HEK293 (cell line): ENCODE measurements around the gene UBE2Q2.

Source experiments
- GFI1B ChIP-seq: fragments of 450-650 bp; formaldehyde crosslinking; IDR thresholded peaks from 2 replicates; pipeline ENCODE4 v1.5.1; 2016; ENCODE audit warnings: missing biosample characterization, missing genetic modification characterization
- GLI2 ChIP-seq: fragments of 450-650 bp; formaldehyde crosslinking; IDR thresholded peaks from 2 replicates; pipeline ENCODE4; 2017; ENCODE audit warnings: missing biosample characterization, missing genetic modification characterization, low read depth, borderline replicate concordance
- KLF8 ChIP-seq: fragments of 450-650 bp; formaldehyde crosslinking; IDR thresholded peaks from 2 replicates; pipeline ENCODE4 v1.5.1; 2016; ENCODE audit warnings: missing biosample characterization, missing genetic modification characterization
- MEIS1 ChIP-seq: sonication (generic); formaldehyde crosslinking; IDR thresholded peaks from 2 replicates; pipeline ENCODE4 v1.8.1; 2022; ENCODE audit warnings: missing genetic modification reagents, mild to moderate bottlenecking, borderline replicate concordance
- MYNN ChIP-seq: fragments of 450-650 bp; formaldehyde crosslinking; IDR thresholded peaks from 2 replicates; pipeline ENCODE4 v1.5.1; 2016; ENCODE audit warnings: missing biosample characterization, missing genetic modification characterization, borderline replicate concordance
- WT1 ChIP-seq: fragments of 450-650 bp; formaldehyde crosslinking; IDR thresholded peaks from 2 replicates; pipeline ENCODE4 v1.5.1; 2016; ENCODE audit warnings: missing biosample characterization, missing genetic modification characterization
- ZBTB11 ChIP-seq: fragments of 450-650 bp; formaldehyde crosslinking; conservative IDR thresholded peaks from 2 replicates; pipeline ENCODE4 v1.5.1; 2016; ENCODE audit warnings: low read depth, missing biosample characterization, missing genetic modification characterization
- ZBTB21 ChIP-seq: fragments of 450-650 bp; formaldehyde crosslinking; IDR thresholded peaks from 2 replicates; pipeline ENCODE4 v1.5.1; 2017; ENCODE audit warnings: missing biosample characterization, missing genetic modification characterization
- ZBTB49 ChIP-seq: fragments of 450-650 bp; formaldehyde crosslinking; IDR thresholded peaks from 2 replicates; pipeline ENCODE4 v1.5.1; 2016; ENCODE audit warnings: missing biosample characterization, missing genetic modification characterization, low read depth
- ZFHX2 ChIP-seq: fragments of 450-650 bp; formaldehyde crosslinking; conservative IDR thresholded peaks from 2 replicates; pipeline ENCODE4 v1.5.1; 2016; ENCODE audit warnings: missing biosample characterization, missing genetic modification characterization
- ZFP41 ChIP-seq: fragments of 450-650 bp; formaldehyde crosslinking; IDR thresholded peaks from 2 replicates; pipeline ENCODE4 v1.5.1; 2016; ENCODE audit warnings: missing biosample characterization, missing genetic modification characterization, borderline replicate concordance
- ZNF112 ChIP-seq: fragments of 450-650 bp; formaldehyde crosslinking; IDR thresholded peaks from 2 replicates; pipeline ENCODE4 v1.5.0; 2017; ENCODE audit warnings: missing biosample characterization, missing genetic modification characterization
- ZNF121 ChIP-seq: fragments of 450-650 bp; formaldehyde crosslinking; IDR thresholded peaks from 2 replicates; pipeline ENCODE4 v1.5.1; 2016; ENCODE audit warnings: missing biosample characterization, missing genetic modification characterization
- ZNF214 ChIP-seq: fragments of 450-650 bp; formaldehyde crosslinking; IDR thresholded peaks from 2 replicates; pipeline ENCODE4 v1.5.1; 2017; ENCODE audit warnings: missing biosample characterization, mild to moderate bottlenecking, missing genetic modification characterization, borderline replicate concordance
- ZNF221 ChIP-seq: fragments of 450-650 bp; formaldehyde crosslinking; IDR thresholded peaks from 2 replicates; pipeline ENCODE4 v1.5.1; 2017; ENCODE audit warnings: missing biosample characterization, missing genetic modification characterization, borderline replicate concordance
- ZNF335 ChIP-seq: fragments of 450-650 bp; formaldehyde crosslinking; conservative IDR thresholded peaks from 2 replicates; pipeline ENCODE4 v1.5.1; 2016; ENCODE audit warnings: missing biosample characterization, missing genetic modification characterization
- ZNF366 ChIP-seq: fragments of 450-650 bp; formaldehyde crosslinking; conservative IDR thresholded peaks from 2 replicates; pipeline ENCODE4 v1.5.1; 2016; ENCODE audit warnings: missing biosample characterization, missing genetic modification characterization
- ZNF391 ChIP-seq: fragments of 450-650 bp; formaldehyde crosslinking; IDR thresholded peaks from 2 replicates; pipeline ENCODE4 v1.5.1; 2016; ENCODE audit warnings: low read depth, missing biosample characterization, missing genetic modification characterization, borderline replicate concordance
- ZNF404 ChIP-seq: fragments of 450-650 bp; formaldehyde crosslinking; IDR thresholded peaks from 2 replicates; pipeline ENCODE4 v1.5.1; 2017; ENCODE audit warnings: missing biosample characterization, missing genetic modification characterization
- ZNF423 ChIP-seq: fragments of 450-650 bp; formaldehyde crosslinking; IDR thresholded peaks from 2 replicates; pipeline ENCODE4 v1.5.1; 2016; ENCODE audit warnings: missing biosample characterization, missing genetic modification characterization
- ZNF433 ChIP-seq: fragments of 450-650 bp; formaldehyde crosslinking; IDR thresholded peaks from 2 replicates; pipeline ENCODE4 v1.5.1; 2016; ENCODE audit warnings: missing biosample characterization, missing genetic modification characterization, low read depth
- ZNF560 ChIP-seq: fragments of 450-650 bp; formaldehyde crosslinking; IDR thresholded peaks from 2 replicates; pipeline ENCODE4 v1.5.1; 2017; ENCODE audit warnings: missing biosample characterization, missing genetic modification characterization, borderline replicate concordance
- ZNF596 ChIP-seq: fragments of 450-650 bp; IDR thresholded peaks from 2 replicates; pipeline ENCODE4 v1.5.0; 2018; ENCODE audit warnings: missing biosample characterization, mild to moderate bottlenecking, missing genetic modification characterization, moderate library complexity
- ZNF621 ChIP-seq: fragments of 450-650 bp; formaldehyde crosslinking; IDR thresholded peaks from 2 replicates; pipeline ENCODE4 v1.5.1; 2017; ENCODE audit warnings: missing biosample characterization, missing genetic modification characterization
- ZNF677 ChIP-seq: fragments of 450-650 bp; IDR thresholded peaks from 2 replicates; pipeline ENCODE4 v1.5.0; 2018; ENCODE audit warnings: missing biosample characterization, mild to moderate bottlenecking, missing genetic modification characterization, moderate library complexity
- ZNF707 ChIP-seq: fragments of 450-650 bp; formaldehyde crosslinking; IDR thresholded peaks from 2 replicates; pipeline ENCODE4 v1.5.1; 2016; ENCODE audit warnings: missing biosample characterization, missing genetic modification characterization
- ZNF837 ChIP-seq: fragments of 450-650 bp; formaldehyde crosslinking; IDR thresholded peaks from 2 replicates; pipeline ENCODE4 v1.5.1; 2016; ENCODE audit warnings: missing biosample characterization, missing genetic modification characterization
- ZSCAN18 ChIP-seq: fragments of 450-650 bp; formaldehyde crosslinking; IDR thresholded peaks from 2 replicates; pipeline ENCODE4 v1.5.1; 2016; ENCODE audit warnings: missing biosample characterization, missing genetic modification characterization
- TF ChIP-seq, protein P1 (sequence below): fragments of 450-650 bp; formaldehyde crosslinking; IDR thresholded peaks from 2 replicates; pipeline ENCODE4 v1.5.1; 2016; ENCODE audit warnings: missing biosample characterization, missing genetic modification characterization
- TF ChIP-seq, protein P2 (sequence below): fragments of 450-650 bp; formaldehyde crosslinking; IDR thresholded peaks from 2 replicates; pipeline ENCODE4 v1.5.1; 2016; ENCODE audit warnings: missing biosample characterization, missing genetic modification characterization, low read depth

The UBE2Q2 gene

DNA sequence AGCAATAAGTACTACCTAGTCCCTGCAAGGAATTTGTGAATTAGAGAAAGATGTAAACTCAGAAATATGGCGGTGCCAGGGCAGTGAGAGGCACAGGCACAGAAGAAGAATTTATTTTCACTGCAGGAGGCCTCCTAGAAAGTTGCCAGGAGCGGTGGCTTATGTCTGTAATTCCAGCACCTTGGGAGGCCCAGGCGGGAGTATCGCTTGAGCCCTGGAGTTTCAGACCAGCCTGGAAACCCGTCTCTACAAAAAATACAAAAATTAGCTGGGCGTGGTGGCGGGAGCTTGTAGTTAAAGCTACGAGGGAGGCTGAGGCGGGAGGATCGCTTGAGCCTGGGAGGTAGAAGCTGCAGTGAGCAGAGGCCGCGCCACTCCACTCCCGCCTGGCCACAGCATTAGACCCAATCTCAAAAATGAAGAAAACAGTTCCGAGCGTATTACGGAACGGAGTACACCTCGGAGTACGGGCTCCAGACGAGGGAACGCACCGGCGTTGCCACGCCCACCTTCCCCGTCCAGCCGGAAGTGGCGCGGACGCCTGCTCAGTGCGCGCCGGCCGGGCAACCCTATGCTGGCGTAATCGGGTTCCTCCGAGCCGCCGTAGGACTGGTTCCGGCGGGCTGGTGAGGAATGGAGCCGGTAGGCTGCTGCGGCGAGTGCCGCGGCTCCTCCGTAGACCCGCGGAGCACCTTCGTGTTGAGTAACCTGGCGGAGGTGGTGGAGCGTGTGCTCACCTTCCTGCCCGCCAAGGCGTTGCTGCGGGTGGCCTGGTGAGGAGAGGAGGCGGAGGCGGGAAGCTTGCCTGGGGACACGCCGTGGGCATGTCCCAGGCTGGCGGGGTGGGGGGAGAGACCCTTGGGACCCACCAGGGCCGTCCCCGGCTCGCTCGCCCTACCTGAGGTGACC is 60.3 kb downstream of the UBE2Q2 start, which contains the start of gene FBXO22 (continued):
- TF ChIP-seq ZNF391 (no peak), ZNF837 (tag by site-specific recombination) (no peak), MEIS1 (CRISPR knock-in tag) (no peak; the same call in 1 of the 2 replicates), ZBTB11 (tag by site-specific recombination) (peak; percentile 99), MYNN (tag by site-specific recombination) (no peak), ZBTB21 (tag by site-specific recombination) (peak; percentile 59; the same call in 1 of the 2 replicates), ZNF214 (tag by site-specific recombination) (no peak), ZNF596 (tag by site-specific recombination) (no peak), ZNF366 (no peak), ZNF621 (tag by site-specific recombination) (no peak), ZBTB49 (tag by site-specific recombination) (no peak), ZFHX2 (tag by site-specific recombination) (peak; percentile 87), ZSCAN18 (tag by site-specific recombination) (no peak), ZNF707 (tag by site-specific recombination) (no peak), ZNF335 (tag by site-specific recombination) (peak; percentile 91), ZNF112 (no peak), GFI1B (tag by site-specific recombination) (no peak), ZNF404 (tag by site-specific recombination) (no peak), GLI2 (tag by site-specific recombination) (no peak), ZNF121 (tag by site-specific recombination) (peak; percentile 100), ZNF423 (tag by site-specific recombination) (no peak), ZNF677 (tag by site-specific recombination) (no peak; the same call in 1 of the 2 replicates), ZFP41 (no peak), ZNF221 (tag by site-specific recombination) (no peak), ZNF433 (no peak), KLF8 (tag by site-specific recombination) (peak; percentile 94), WT1 (tag by site-specific recombination) (peak; percentile 64), ZNF560 (tag by site-specific recombination) (no peak)
- TF ChIP-seq, protein P1, sequence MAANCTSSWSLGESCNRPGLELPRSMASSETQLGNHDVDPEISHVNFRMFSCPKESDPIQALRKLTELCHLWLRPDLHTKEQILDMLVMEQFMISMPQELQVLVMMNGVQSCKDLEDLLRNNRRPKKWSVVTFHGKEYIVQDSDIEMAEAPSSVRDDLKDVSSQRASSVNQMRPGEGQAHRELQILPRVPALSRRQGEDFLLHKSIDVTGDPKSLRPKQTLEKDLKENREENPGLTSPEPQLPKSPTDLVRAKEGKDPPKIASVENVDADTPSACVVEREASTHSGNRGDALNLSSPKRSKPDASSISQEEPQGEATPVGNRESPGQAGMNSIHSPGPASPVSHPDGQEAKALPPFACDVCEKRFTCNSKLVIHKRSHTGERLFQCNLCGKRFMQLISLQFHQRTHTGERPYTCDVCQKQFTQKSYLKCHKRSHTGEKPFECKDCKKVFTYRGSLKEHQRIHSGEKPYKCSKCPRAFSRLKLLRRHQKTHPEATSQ (tag by site-specific recombination): peak; percentile 89; the same call in 1 of the 2 replicates
- TF ChIP-seq, protein P2, sequence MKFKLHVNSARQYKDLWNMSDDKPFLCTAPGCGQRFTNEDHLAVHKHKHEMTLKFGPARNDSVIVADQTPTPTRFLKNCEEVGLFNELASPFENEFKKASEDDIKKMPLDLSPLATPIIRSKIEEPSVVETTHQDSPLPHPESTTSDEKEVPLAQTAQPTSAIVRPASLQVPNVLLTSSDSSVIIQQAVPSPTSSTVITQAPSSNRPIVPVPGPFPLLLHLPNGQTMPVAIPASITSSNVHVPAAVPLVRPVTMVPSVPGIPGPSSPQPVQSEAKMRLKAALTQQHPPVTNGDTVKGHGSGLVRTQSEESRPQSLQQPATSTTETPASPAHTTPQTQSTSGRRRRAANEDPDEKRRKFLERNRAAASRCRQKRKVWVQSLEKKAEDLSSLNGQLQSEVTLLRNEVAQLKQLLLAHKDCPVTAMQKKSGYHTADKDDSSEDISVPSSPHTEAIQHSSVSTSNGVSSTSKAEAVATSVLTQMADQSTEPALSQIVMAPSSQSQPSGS (tag by site-specific recombination): no peak
